HEK293 (cell line): Measurements from ENCODE around the gene CANX.

Experiments used
- CTCF ChIA-PET: fragments of 350-600 bp; formaldehyde crosslinking; extraction: SDS; loops from one replicate; lab custom pipeline; 2021; ENCODE audit warnings: antibody characterized with exemption; lab: Yijun Ruan, JAX
- POLR2A ChIA-PET: fragments of 300-600 bp; formaldehyde crosslinking; extraction: SDS; loops from one replicate; lab custom pipeline; 2020; ENCODE audit warnings: antibody characterized with exemption, inconsistent platforms; lab: Yijun Ruan, JAX
- H3K27ac ChIP-seq: fragments of 200-500 bp; sonication (Bioruptor generic); 2 replicates; pipeline ENCODE4 v1.5.1; 2014; ENCODE audit warnings: low read depth, low read length, control low read depth, inconsistent platforms; ENCODE audit errors: extremely low read depth
- H3K36me3 ChIP-seq, 2 experiments: fragments of 200-500 bp in 1 of 2; sonication (Bioruptor generic) in 1 of 2; 1 replicate in 1 of 2; 2 replicates in 1 of 2; pipeline ENCODE4 v1.5.1; 2014 to 2017; ENCODE audit warnings: inconsistent platforms in 2 of 2, low read length in 2 of 2; ENCODE audit not compliant: control insufficient read depth in 2 of 2, insufficient read depth in 1 of 2
- H3K4me1 ChIP-seq: fragments of 200-500 bp; sonication (Bioruptor generic); 2 replicates; pipeline ENCODE4 v1.5.1; 2014; ENCODE audit warnings: mild to moderate bottlenecking, low read length, inconsistent platforms; ENCODE audit not compliant: control insufficient read depth, insufficient read depth
- H3K4me3 ChIP-seq: 2 replicates; pipeline ENCODE4 v1.5.1; 2011; ENCODE audit warnings: low read depth, mild to moderate bottlenecking, control low read depth, low read length, moderate library complexity
- H3K9me3 ChIP-seq: fragments of 200-500 bp; sonication (Bioruptor generic); 2 replicates; pipeline ENCODE4 v1.5.1; 2014; ENCODE audit warnings: low read depth, low read length, inconsistent platforms; ENCODE audit not compliant: control insufficient read depth, insufficient read depth
- EGR2 ChIP-seq: fragments of 450-650 bp; formaldehyde crosslinking; IDR thresholded peaks from 2 replicates; pipeline ENCODE4 v1.5.1; 2016; ENCODE audit warnings: low read depth, missing biosample characterization, missing genetic modification characterization
- GLI4 ChIP-seq: fragments of 450-650 bp; formaldehyde crosslinking; IDR thresholded peaks from 2 replicates; pipeline ENCODE4 v1.5.1; 2016; ENCODE audit warnings: missing biosample characterization, missing genetic modification characterization
- HOXC10 ChIP-seq: sonication (generic); formaldehyde crosslinking; IDR thresholded peaks from 2 replicates; pipeline ENCODE4 v1.8.1; 2023; ENCODE audit warnings: mild to moderate bottlenecking, missing genetic modification reagents
- IKZF3 ChIP-seq: fragments of 450-650 bp; IDR thresholded peaks from 2 replicates; pipeline ENCODE4 v1.5.0; 2018; ENCODE audit warnings: missing biosample characterization, mild to moderate bottlenecking, missing genetic modification characterization, moderate library complexity
- KLF1 ChIP-seq: fragments of 450-650 bp; formaldehyde crosslinking; IDR thresholded peaks from 2 replicates; pipeline ENCODE4 v1.5.1; 2016; ENCODE audit warnings: missing biosample characterization, missing genetic modification characterization
- KLF16 ChIP-seq: fragments of 450-650 bp; formaldehyde crosslinking; IDR thresholded peaks from 2 replicates; pipeline ENCODE4 v1.5.1; 2017; ENCODE audit warnings: missing biosample characterization, missing genetic modification characterization
- MEIS1 ChIP-seq: sonication (generic); formaldehyde crosslinking; IDR thresholded peaks from 2 replicates; pipeline ENCODE4 v1.8.1; 2022; ENCODE audit warnings: missing genetic modification reagents, mild to moderate bottlenecking, borderline replicate concordance
- REPIN1 ChIP-seq: fragments of 450-650 bp; formaldehyde crosslinking; IDR thresholded peaks from 2 replicates; pipeline ENCODE4 v1.5.1; 2017; ENCODE audit warnings: missing biosample characterization, missing genetic modification characterization, low read depth
- SP2 ChIP-seq: fragments of 450-650 bp; formaldehyde crosslinking; IDR thresholded peaks from 2 replicates; pipeline ENCODE4 v1.5.1; 2016; ENCODE audit warnings: missing biosample characterization, missing genetic modification characterization
- YY2 ChIP-seq: fragments of 450-650 bp; formaldehyde crosslinking; IDR thresholded peaks from 2 replicates; pipeline ENCODE4 v1.5.1; 2016; ENCODE audit warnings: missing biosample characterization, missing genetic modification characterization
- ZBTB1 ChIP-seq: fragments of 450-650 bp; formaldehyde crosslinking; IDR thresholded peaks from 2 replicates; pipeline ENCODE4 v1.5.1; 2016; ENCODE audit warnings: missing biosample characterization, missing genetic modification characterization
- ZEB2 ChIP-seq: fragments of 450-650 bp; formaldehyde crosslinking; IDR thresholded peaks from 2 replicates; pipeline ENCODE4 v1.5.1; 2016; ENCODE audit warnings: missing biosample characterization, missing genetic modification characterization
- ZFP3 ChIP-seq: fragments of 450-650 bp; formaldehyde crosslinking; IDR thresholded peaks from 2 replicates; pipeline ENCODE4 v1.5.1; 2016; ENCODE audit warnings: low read depth, missing biosample characterization, missing genetic modification characterization
- ZFP69B ChIP-seq: fragments of 450-650 bp; formaldehyde crosslinking; IDR thresholded peaks from 2 replicates; pipeline ENCODE4 v1.5.1; 2016; ENCODE audit warnings: missing biosample characterization, missing genetic modification characterization
- ZNF133 ChIP-seq: fragments of 450-650 bp; formaldehyde crosslinking; IDR thresholded peaks from 2 replicates; pipeline ENCODE4 v1.5.1; 2016; ENCODE audit warnings: missing biosample characterization, missing genetic modification characterization
- ZNF138 ChIP-seq: fragments of 450-650 bp; formaldehyde crosslinking; IDR thresholded peaks from 2 replicates; pipeline ENCODE4 v1.5.1; 2016; ENCODE audit warnings: missing biosample characterization, missing genetic modification characterization, borderline replicate concordance
- ZNF146 ChIP-seq: fragments of 450-650 bp; formaldehyde crosslinking; IDR thresholded peaks from 2 replicates; pipeline ENCODE4 v1.5.1; 2016; ENCODE audit warnings: missing biosample characterization, missing genetic modification characterization
- ZNF19 ChIP-seq: fragments of 450-650 bp; formaldehyde crosslinking; IDR thresholded peaks from 2 replicates; pipeline ENCODE4; 2016; ENCODE audit warnings: missing biosample characterization, missing genetic modification characterization, low read depth
- ZNF2 ChIP-seq: fragments of 450-650 bp; formaldehyde crosslinking; IDR thresholded peaks from 2 replicates; pipeline ENCODE4 v1.5.1; 2016; ENCODE audit warnings: missing biosample characterization, missing genetic modification characterization
- ZNF354C ChIP-seq: fragments of 450-650 bp; formaldehyde crosslinking; IDR thresholded peaks from 2 replicates; pipeline ENCODE4 v1.5.1; 2016; ENCODE audit warnings: missing biosample characterization, missing genetic modification characterization, low read depth, borderline replicate concordance
- ZNF37A ChIP-seq: fragments of 450-650 bp; IDR thresholded peaks from 2 replicates; pipeline ENCODE4 v1.5.1; 2018; ENCODE audit warnings: missing biosample characterization, missing genetic modification characterization
- ZNF423 ChIP-seq: fragments of 450-650 bp; formaldehyde crosslinking; IDR thresholded peaks from 2 replicates; pipeline ENCODE4 v1.5.1; 2016; ENCODE audit warnings: missing biosample characterization, missing genetic modification characterization
- ZNF510 ChIP-seq: fragments of 450-650 bp; formaldehyde crosslinking; IDR thresholded peaks from 2 replicates; pipeline ENCODE4 v1.5.1; 2018; ENCODE audit warnings: mild to moderate bottlenecking, missing genetic modification characterization, missing biosample characterization; ENCODE audit not compliant: insufficient replicate concordance
- ZNF548 ChIP-seq: fragments of 450-650 bp; formaldehyde crosslinking; IDR thresholded peaks from 2 replicates; pipeline ENCODE4 v1.5.1; 2016; ENCODE audit warnings: missing biosample characterization, missing genetic modification characterization
- ZNF555 ChIP-seq: fragments of 450-650 bp; formaldehyde crosslinking; conservative IDR thresholded peaks from 2 replicates; pipeline ENCODE4 v1.5.1; 2017; ENCODE audit warnings: missing biosample characterization, mild to moderate bottlenecking, missing genetic modification characterization, inconsistent platforms
- ZNF561 ChIP-seq: fragments of 450-650 bp; IDR thresholded peaks from 2 replicates; pipeline ENCODE4 v1.5.1; 2018; ENCODE audit warnings: missing biosample characterization, missing genetic modification characterization, borderline replicate concordance
- ZNF585B ChIP-seq: fragments of 450-650 bp; formaldehyde crosslinking; IDR thresholded peaks from 2 replicates; pipeline ENCODE4 v1.5.1; 2016; ENCODE audit warnings: missing biosample characterization, missing genetic modification characterization
- ZNF600 ChIP-seq: fragments of 450-650 bp; formaldehyde crosslinking; IDR thresholded peaks from 2 replicates; pipeline ENCODE4 v1.5.1; 2016; ENCODE audit warnings: missing biosample characterization, missing genetic modification characterization
- ZNF610 ChIP-seq: fragments of 450-650 bp; formaldehyde crosslinking; IDR thresholded peaks from 2 replicates; pipeline ENCODE4 v1.5.1; 2016; ENCODE audit warnings: missing biosample characterization, missing genetic modification characterization, borderline replicate concordance
- ZNF629 ChIP-seq: fragments of 450-650 bp; formaldehyde crosslinking; IDR thresholded peaks from 2 replicates; pipeline ENCODE4 v1.5.1; 2017; ENCODE audit warnings: missing biosample characterization, missing genetic modification characterization
- ZNF701 ChIP-seq: fragments of 450-650 bp; formaldehyde crosslinking; IDR thresholded peaks from 2 replicates; pipeline ENCODE4 v1.5.1; 2016; ENCODE audit warnings: missing biosample characterization, missing genetic modification characterization
- ZNF707 ChIP-seq: fragments of 450-650 bp; formaldehyde crosslinking; IDR thresholded peaks from 2 replicates; pipeline ENCODE4 v1.5.1; 2016; ENCODE audit warnings: missing biosample characterization, missing genetic modification characterization
- ZNF747 ChIP-seq: fragments of 450-650 bp; formaldehyde crosslinking; IDR thresholded peaks from 2 replicates; pipeline ENCODE4 v1.5.1; 2016; ENCODE audit warnings: missing biosample characterization, missing genetic modification characterization
- ZNF837 ChIP-seq: fragments of 450-650 bp; formaldehyde crosslinking; IDR thresholded peaks from 2 replicates; pipeline ENCODE4 v1.5.1; 2016; ENCODE audit warnings: missing biosample characterization, missing genetic modification characterization
- ZNF843 ChIP-seq: fragments of 450-650 bp; formaldehyde crosslinking; IDR thresholded peaks from 2 replicates; pipeline ENCODE4 v1.5.1; 2016; ENCODE audit warnings: missing biosample characterization, missing genetic modification characterization
- TF ChIP-seq, protein P1 (sequence below): fragments of 450-650 bp; formaldehyde crosslinking; IDR thresholded peaks from 2 replicates; pipeline ENCODE4 v1.5.1; 2016; ENCODE audit warnings: missing biosample characterization, missing genetic modification characterization
- TF ChIP-seq, protein P2 (sequence below): IDR thresholded peaks from 2 replicates; pipeline ENCODE4 v1.6.1; 2011; ENCODE audit warnings: mild to moderate bottlenecking, low read depth, low read length, borderline replicate concordance
- TF ChIP-seq, protein P3 (sequence below): fragments of 450-650 bp; formaldehyde crosslinking; IDR thresholded peaks from 2 replicates; pipeline ENCODE4 v1.5.1; 2016; ENCODE audit warnings: missing biosample characterization, missing genetic modification characterization

The CANX gene

DNA sequence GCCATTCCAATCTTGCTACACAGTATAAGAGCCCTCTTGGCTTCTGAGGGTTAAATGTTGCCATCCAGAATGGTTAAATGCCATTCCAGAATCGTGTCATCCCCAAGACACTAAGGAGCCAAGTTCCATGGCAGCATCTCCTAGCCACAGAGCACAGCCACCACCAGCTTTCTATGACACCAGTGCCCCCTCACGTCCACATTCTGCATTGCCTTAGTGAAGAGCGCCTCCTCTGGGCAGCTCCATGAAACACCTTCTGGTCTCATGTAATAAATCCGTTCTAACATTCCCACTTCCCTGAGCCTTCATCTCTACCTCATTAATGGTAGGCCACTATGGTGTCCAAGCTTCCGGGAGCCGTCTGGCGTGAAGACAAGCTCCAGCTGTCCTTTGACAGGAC is 30.4 kb upstream of the CANX start (continued):
- TF ChIP-seq ZNF2 (tag by site-specific recombination) (0 out of 2 replicates have a peak, but pooled peaks have one; percentile 55), GLI4 (no peak), ZNF354C (no peak), ZBTB1 (tag by site-specific recombination) (no peak), ZEB2 (tag by site-specific recombination) (no peak), HOXC10 (CRISPR knock-in tag) (no peak), ZNF629 (no peak), ZNF133 (tag by site-specific recombination) (no peak), ZNF548 (no peak), KLF1 (no peak), ZNF747 (tag by site-specific recombination) (no peak), ZNF555 (tag by site-specific recombination) (no peak), ZNF843 (tag by site-specific recombination) (no peak), KLF16 (no peak), REPIN1 (0 out of 2 replicates have a peak, but pooled peaks have one; percentile 44), IKZF3 (tag by site-specific recombination) (peak; percentile 50; the same call in 1 of the 2 replicates), ZNF146 (tag by site-specific recombination) (no peak), SP2 (tag by site-specific recombination) (no peak), ZNF610 (tag by site-specific recombination) (no peak), ZNF701 (no peak), ZNF600 (tag by site-specific recombination) (0 out of 2 replicates have a peak, but pooled peaks have one; percentile 37)
- TF ChIP-seq, protein P1, sequence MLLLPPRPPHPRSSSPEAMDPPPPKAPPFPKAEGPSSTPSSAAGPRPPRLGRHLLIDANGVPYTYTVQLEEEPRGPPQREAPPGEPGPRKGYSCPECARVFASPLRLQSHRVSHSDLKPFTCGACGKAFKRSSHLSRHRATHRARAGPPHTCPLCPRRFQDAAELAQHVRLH (tag by site-specific recombination) = peak; percentile 56; the same call in 1 of the 2 replicates

DNA sequence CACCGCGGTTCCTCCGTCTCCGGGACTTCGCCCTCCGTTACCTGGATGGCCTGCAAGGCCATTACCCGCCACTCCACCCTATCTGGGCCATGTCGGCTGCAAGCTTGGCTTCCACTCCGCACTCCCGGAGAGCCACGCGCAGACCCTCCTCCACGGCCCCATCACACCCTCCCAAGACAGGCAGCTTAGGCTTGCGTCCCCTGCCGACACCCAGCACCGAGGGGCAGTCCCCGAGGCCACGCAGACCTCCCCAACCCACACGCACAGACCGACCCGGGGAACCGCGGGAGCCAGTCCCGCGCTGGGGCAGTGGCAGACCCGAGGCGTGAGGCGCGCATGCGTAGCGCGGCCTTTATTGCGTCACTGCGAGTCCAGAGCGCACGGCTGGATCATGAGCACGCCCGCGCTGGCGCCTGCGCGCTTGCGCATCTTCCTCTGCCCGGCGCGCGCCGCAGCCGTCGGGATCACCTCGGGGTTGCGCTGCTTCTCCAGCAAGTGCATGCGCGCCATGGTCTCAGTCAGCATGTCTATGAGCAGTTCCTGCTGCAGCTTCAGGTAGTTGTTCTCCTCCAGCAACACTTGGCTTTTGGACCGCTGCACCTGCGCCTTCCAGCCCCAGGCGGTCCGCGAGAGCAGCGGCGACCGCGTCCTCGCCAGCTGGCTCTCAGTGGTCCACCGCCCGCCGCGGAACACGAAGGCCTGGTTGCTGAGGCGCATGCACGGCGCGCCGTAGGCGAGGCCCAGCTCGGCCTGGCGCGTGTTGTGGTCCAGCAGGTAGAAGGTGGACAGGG is 20.3 kb upstream of the CANX start:
- Histone ChIP-seq H3K4me3 (peak overlapping the region; percentile 82), H3K4me1 (no peaks in the 10 kb centered on the region), H3K36me3 (no peaks in the 10 kb centered on the region; a peak in 1 of 3 replicates), H3K9me3 (no peaks in the 10 kb centered on the region), H3K27ac (peak overlapping the region; percentile 83)
- POLR2A ChIA-PET = interaction anchor here (0.7 to 1.6 kb wide), 3 partner anchors 16 to 91 kb away, joined by 4 to 9 read pairs (median 8); partner anchors contain the start of gene HNRNPH1
- CTCF ChIA-PET = interaction anchor here (0.5 to 1.0 kb wide), 2 partner anchors 9 to 1689 kb away, joined by 3 to 4 read pairs; no protein-coding TSS in a partner anchor
- TF ChIP-seq ZNF138 (tag by site-specific recombination) (no peak), ZNF837 (tag by site-specific recombination) (no peak; the same call in 1 of the 2 replicates), YY2 (tag by site-specific recombination) (0 out of 2 replicates have a peak, but pooled peaks have one; percentile 37), ZNF37A (no peak), ZNF701 (no peak), ZNF19 (tag by site-specific recombination) (no peak), ZNF707 (tag by site-specific recombination) (no peak), ZFP3 (tag by site-specific recombination) (no peak), ZFP69B (tag by site-specific recombination) (0 out of 2 replicates have a peak, but pooled peaks have one; percentile 52), ZNF510 (tag by site-specific recombination) (no peak), ZNF585B (tag by site-specific recombination) (no peak), EGR2 (peak; percentile 53; the same call in 1 of the 2 replicates), ZNF561 (tag by site-specific recombination) (0 out of 2 replicates have a peak, but pooled peaks have one; percentile 65), MEIS1 (CRISPR knock-in tag) (no peak), ZNF423 (tag by site-specific recombination) (0 out of 2 replicates have a peak, but pooled peaks have one; percentile 13)
- TF ChIP-seq, protein P2, sequence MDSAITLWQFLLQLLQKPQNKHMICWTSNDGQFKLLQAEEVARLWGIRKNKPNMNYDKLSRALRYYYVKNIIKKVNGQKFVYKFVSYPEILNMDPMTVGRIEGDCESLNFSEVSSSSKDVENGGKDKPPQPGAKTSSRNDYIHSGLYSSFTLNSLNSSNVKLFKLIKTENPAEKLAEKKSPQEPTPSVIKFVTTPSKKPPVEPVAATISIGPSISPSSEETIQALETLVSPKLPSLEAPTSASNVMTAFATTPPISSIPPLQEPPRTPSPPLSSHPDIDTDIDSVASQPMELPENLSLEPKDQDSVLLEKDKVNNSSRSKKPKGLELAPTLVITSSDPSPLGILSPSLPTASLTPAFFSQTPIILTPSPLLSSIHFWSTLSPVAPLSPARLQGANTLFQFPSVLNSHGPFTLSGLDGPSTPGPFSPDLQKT = no peak
- TF ChIP-seq, protein P3, sequence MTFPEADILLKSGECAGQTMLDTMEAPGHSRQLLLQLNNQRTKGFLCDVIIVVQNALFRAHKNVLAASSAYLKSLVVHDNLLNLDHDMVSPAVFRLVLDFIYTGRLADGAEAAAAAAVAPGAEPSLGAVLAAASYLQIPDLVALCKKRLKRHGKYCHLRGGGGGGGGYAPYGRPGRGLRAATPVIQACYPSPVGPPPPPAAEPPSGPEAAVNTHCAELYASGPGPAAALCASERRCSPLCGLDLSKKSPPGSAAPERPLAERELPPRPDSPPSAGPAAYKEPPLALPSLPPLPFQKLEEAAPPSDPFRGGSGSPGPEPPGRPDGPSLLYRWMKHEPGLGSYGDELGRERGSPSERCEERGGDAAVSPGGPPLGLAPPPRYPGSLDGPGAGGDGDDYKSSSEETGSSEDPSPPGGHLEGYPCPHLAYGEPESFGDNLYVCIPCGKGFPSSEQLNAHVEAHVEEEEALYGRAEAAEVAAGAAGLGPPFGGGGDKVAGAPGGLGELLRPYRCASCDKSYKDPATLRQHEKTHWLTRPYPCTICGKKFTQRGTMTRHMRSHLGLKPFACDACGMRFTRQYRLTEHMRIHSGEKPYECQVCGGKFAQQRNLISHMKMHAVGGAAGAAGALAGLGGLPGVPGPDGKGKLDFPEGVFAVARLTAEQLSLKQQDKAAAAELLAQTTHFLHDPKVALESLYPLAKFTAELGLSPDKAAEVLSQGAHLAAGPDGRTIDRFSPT (tag by site-specific recombination) = no peak
